ENCODE results near the gene MCM3AP. TPM values are rescaled to one million over a fixed set of nuclear protein-coding genes. Genes with fewer than 3 reads are reported as not detected.
A peak's percentile ranks its signal among the peaks of the same experiment; 100 is the strongest.

MCM3AP gene
- total and polyA plus RNA-seq, 8 donors: 77.4 to 106 (median 94.9) TPM

DNA sequence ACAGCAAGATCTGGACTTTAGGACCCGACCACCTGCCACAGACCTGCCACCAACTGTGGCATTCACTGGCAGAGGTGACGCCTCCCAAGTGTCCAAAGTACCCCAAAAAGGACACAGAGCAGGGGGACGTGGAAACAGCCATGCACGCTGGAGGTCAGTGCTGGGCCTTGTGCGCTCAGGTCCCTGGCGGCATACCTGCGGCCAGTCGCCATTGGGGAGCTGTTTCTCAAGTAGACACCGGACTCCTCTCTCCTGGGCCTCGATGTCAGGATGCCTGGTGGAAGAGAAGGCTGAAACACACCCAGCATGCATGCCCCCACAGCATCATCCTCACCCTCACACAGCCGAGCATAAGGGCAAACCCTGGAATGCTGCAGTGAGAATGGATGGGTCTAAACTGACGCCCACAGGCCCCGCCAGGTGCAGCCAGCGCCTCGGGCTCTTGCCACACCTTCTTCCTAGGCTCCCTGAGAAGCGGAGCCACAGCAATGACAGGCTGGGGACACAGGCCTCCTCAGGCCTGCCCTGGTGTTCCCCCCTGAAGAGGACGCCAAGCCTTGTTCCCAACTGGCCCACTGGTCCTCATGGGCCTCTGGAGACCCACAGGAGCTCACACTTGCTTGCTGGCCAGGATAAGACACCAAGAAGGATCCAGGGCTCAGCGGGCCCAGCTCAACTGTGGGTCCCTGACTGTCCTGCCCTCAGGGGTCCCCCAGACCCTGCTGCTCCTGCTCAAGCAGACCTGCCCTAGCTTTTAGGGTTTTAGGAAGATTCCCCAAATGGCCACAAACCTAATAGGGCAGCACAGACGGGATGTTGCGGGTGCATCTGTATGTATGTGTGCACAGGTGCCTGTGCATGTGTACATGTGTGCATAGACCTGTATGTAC lies 93.5 kb downstream of the MCM3AP start:
- no peak overlapping the region for H3K4me3 ChIP-seq
- peaks cover 0 to 79% of the 10 kb centered on the region in 2 donors for H3K36me3 ChIP-seq
- DNase-seq (no peak), ATAC-seq (no peak)
- no peaks in the 10 kb centered on the region for H3K9me3 ChIP-seq
- intact Hi-C loops (cut with DNase I): no loop called here
- peaks cover 0 to 19% of the 10 kb centered on the region in 2 donors for H3K4me1 ChIP-seq
- no peak overlapping the region for H3K27ac ChIP-seq
- H3K27me3 ChIP-seq: no peaks in the 10 kb centered on the region
- TF ChIP-seq, protein P1, sequence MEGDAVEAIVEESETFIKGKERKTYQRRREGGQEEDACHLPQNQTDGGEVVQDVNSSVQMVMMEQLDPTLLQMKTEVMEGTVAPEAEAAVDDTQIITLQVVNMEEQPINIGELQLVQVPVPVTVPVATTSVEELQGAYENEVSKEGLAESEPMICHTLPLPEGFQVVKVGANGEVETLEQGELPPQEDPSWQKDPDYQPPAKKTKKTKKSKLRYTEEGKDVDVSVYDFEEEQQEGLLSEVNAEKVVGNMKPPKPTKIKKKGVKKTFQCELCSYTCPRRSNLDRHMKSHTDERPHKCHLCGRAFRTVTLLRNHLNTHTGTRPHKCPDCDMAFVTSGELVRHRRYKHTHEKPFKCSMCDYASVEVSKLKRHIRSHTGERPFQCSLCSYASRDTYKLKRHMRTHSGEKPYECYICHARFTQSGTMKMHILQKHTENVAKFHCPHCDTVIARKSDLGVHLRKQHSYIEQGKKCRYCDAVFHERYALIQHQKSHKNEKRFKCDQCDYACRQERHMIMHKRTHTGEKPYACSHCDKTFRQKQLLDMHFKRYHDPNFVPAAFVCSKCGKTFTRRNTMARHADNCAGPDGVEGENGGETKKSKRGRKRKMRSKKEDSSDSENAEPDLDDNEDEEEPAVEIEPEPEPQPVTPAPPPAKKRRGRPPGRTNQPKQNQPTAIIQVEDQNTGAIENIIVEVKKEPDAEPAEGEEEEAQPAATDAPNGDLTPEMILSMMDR (IDR thresholded peaks at IDR 0.05): no peak

DNA sequence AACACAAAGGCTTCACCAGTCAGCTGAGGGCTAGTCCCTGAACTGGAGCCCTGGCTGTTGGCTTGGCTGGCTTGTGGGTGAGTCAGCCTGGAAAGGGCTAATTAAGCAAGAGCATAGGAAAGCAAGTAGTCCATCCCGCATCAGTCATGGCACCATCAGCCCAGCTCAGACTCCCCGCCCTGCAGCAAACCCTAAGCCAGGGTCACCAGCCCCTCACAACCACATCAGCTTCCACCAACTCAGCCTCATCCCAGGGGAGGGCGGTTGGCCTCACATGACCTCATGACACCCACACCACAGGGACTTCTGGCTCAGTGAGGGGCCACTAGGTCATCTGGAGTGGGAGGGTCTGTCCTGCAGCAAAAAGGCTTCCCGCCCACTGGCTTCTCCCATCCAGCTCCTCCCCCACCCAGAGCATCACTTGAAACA lies 94.1 kb downstream of the MCM3AP start:
- intact Hi-C loops (cut with DNase I): no loop called here
- Histone ChIP-seq H3K9me3 (no peaks in the 10 kb centered on the region), H3K4me1 (peaks cover 0 to 19% of the 10 kb centered on the region in 2 donors), H3K27ac (peak overlapping the region in 1 of 2 donors; percentile 80), H3K27me3 (no peaks in the 10 kb centered on the region), H3K36me3 (peaks cover 0 to 73% of the 10 kb centered on the region in 2 donors), H3K4me3 (no peak overlapping the region)
- ATAC-seq (peak; percentile 58), DNase-seq (no peak)
- TF ChIP-seq, protein P1 (IDR thresholded peaks at IDR 0.05): no peak

DNA sequence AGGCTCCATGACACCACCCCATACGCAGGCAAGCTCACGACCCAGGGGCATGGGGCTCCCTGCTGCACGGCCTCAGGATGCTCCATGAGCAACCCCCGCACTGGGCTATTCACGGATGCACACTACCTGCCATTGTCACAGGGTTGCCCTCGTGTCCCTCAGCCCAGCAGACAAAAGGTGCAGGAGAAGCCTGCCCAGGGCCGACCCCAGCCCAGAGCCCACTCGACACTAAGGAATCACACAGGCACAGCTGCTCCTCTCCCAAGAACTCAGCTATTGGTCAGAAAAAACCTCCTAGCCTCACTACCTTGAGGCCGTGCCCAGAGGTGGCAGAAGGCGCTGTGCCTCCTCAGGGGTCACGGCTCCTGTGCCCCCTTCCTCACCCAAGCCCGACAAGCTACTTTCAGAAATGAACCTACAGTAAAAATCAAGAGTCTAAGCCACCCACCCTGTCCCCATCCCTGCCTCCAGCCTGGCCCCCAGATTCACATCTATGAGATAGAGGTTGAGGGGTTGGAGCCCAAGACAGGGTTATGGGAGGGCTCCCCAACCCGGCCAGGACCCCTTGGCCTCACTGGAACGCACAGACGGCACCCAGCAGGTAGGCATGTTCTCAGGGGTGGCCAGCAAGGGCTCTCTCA lies 94.8 kb downstream of the MCM3AP start:
- no peaks in the 10 kb centered on the region for H3K27me3 ChIP-seq
- H3K36me3 ChIP-seq: peaks cover 0 to 66% of the 10 kb centered on the region in 2 donors
- H3K4me3 ChIP-seq: no peak overlapping the region
- H3K27ac ChIP-seq: peak overlapping the region in 1 of 2 donors; percentile 80
- no peaks in the 10 kb centered on the region for H3K9me3 ChIP-seq
- TF ChIP-seq, protein P1 (IDR thresholded peaks at IDR 0.05): no peak
- H3K4me1 ChIP-seq: peaks cover 0 to 21% of the 10 kb centered on the region in 2 donors
- no peak for ATAC-seq
- peak in 1 of 4 donors; percentile 64 for DNase-seq
- intact Hi-C loops (cut with DNase I): no loop called here

DNA sequence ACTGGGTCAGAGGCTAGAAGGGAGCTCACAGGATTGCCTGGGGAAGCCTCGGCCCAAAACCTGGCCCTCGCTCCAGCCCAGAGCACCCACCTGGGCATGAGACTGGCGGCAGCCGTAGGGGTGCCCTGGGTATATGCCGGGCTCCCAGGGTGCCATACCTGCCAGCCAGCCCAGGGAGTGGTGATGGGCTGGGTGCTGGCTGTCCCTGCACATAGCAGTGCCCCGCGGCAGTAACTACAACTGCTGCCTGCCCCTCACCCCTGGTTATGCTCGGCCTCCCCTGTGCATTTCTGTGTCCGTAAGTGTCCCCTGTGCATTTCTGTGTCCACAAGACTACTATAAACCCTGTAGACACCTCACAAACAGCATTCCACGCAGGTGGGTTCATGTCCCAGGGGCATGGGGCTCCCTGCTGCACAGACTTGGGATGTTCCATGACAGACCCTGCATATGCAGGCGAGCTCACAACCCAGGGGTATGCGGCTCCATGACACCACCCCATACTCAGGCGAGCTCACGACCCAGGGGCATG lies 95.4 kb downstream of the MCM3AP start:
- Histone ChIP-seq H3K27me3 (no peaks in the 10 kb centered on the region), H3K4me1 (peaks cover 0 to 27% of the 10 kb centered on the region in 2 donors), H3K36me3 (peaks cover 0 to 60% of the 10 kb centered on the region in 2 donors), H3K27ac (peak overlapping the region in 1 of 2 donors; percentile 80), H3K9me3 (no peaks in the 10 kb centered on the region), H3K4me3 (no peak overlapping the region)
- intact Hi-C loops (cut with DNase I): no loop called here
- peak in 1 of 4 donors; percentile 53 for DNase-seq
- TF ChIP-seq, protein P1 (IDR thresholded peaks at IDR 0.05): no peak
- ATAC-seq: no peak

All from left lung (tissue), 10 donors.